DMS79 treated with DMSO at 0.1 percent for 48 hours (cell line): ENCODE data around the gene CLIC1.
A peak's percentile ranks its signal among the peaks of the same experiment; 100 is the strongest.
"Not testable (repeated sequence)": the region's sequence is repeated elsewhere in the genome, so short reads cannot be mapped to it uniquely, and the experiment has no call there.

Experiments
- DNase-seq: peaks from one replicate; lab custom pipeline; 2025; lab: John Stamatoyannopoulos, UW

Gene CLIC1

GRCh38 chr6:31722173-31722572, 14.2 kb downstream of the CLIC1 start:
- no peak for DNase-seq

- no peak for DNase-seq
These were observed 14.8 kb downstream of the CLIC1 start, which contains the start of gene LY6G6C for GRCh38 chr6:31721351-31722020. Gene LY6G6C, minus strand, starts transcription at chr6:31721746. Its CDS starts 67 bp downstream, at chr6:31721679.

- DNase-seq: no peak
These were observed 16.0 kb downstream of the CLIC1 start for GRCh38 chr6:31720196-31720770.

- DNase-seq: no peak
These were observed 17.3 kb downstream of the CLIC1 start for GRCh38 chr6:31719001-31719400.

GRCh38 chr6:31718265-31718664, 18.1 kb downstream of the CLIC1 start:
- peak; percentile 94 for DNase-seq

GRCh38 chr6:31717499-31718222, 18.7 kb downstream of the CLIC1 start:
- DNase-seq: peak; percentile 64

- DNase-seq: no peak
These were observed 21.0 kb downstream of the CLIC1 start, which contains the start of gene LY6G6D for GRCh38 chr6:31715022-31715958. Gene LY6G6D, plus strand, starts transcription at chr6:31715348. Its CDS starts 8 bp downstream, at chr6:31715356.

- peak; percentile 21 for DNase-seq
These were observed 22.2 kb downstream of the CLIC1 start for GRCh38 chr6:31713991-31714684.

- no peak for DNase-seq
These were observed 22.9 kb downstream of the CLIC1 start for GRCh38 chr6:31713465-31713864.

GRCh38 chr6:31712296-31712695, 24.0 kb downstream of the CLIC1 start:
- DNase-seq: no peak

- DNase-seq: no peak
These were observed 25.1 kb downstream of the CLIC1 start for GRCh38 chr6:31711233-31711632.

- DNase-seq: no peak
These were observed 25.7 kb downstream of the CLIC1 start for GRCh38 chr6:31710523-31711219.

GRCh38 chr6:31709157-31709556, 27.2 kb downstream of the CLIC1 start:
- not testable (repeated sequence) for DNase-seq

- no peak for DNase-seq
These were observed 28.1 kb downstream of the CLIC1 start for GRCh38 chr6:31708224-31708623.

GRCh38 chr6:31707701-31708100, 28.6 kb downstream of the CLIC1 start:
- DNase-seq: no peak

- DNase-seq: no peak
These were observed 29.7 kb downstream of the CLIC1 start, which contains the start of gene LY6G6F for GRCh38 chr6:31706599-31706998. Gene LY6G6F, plus strand, starts transcription at chr6:31706866. Its CDS starts 41 bp downstream, at chr6:31706907.

- no peak for DNase-seq
These were observed 30.4 kb downstream of the CLIC1 start for GRCh38 chr6:31705931-31706330.

GRCh38 chr6:31702819-31703716, 33.3 kb downstream of the CLIC1 start, which contains the start of gene ABHD16A:
Gene ABHD16A, minus strand, starts transcription at chr6:31703324. Its CDS starts 43 bp downstream, at chr6:31703281.
- peak; percentile 94 for DNase-seq

- peak; percentile 36 for DNase-seq
These were observed 33.9 kb downstream of the CLIC1 start for GRCh38 chr6:31702405-31702818.
